AG09319 (cell line): ENCODE data around the gene CACNB2.

Source experiments
- DNase-seq: peaks from one replicate; pipeline ENCODE4 v3.0.0-alpha.2; 2010; ENCODE audit warnings: low read depth; ENCODE audit errors: extremely low read depth
- CTCF ChIP-seq: IDR thresholded peaks from 2 replicates; pipeline ENCODE4 v1.5.1; 2011; ENCODE audit warnings: low read depth, mild to moderate bottlenecking, inconsistent platforms, low read length, moderate library complexity

Gene CACNB2

DNA sequence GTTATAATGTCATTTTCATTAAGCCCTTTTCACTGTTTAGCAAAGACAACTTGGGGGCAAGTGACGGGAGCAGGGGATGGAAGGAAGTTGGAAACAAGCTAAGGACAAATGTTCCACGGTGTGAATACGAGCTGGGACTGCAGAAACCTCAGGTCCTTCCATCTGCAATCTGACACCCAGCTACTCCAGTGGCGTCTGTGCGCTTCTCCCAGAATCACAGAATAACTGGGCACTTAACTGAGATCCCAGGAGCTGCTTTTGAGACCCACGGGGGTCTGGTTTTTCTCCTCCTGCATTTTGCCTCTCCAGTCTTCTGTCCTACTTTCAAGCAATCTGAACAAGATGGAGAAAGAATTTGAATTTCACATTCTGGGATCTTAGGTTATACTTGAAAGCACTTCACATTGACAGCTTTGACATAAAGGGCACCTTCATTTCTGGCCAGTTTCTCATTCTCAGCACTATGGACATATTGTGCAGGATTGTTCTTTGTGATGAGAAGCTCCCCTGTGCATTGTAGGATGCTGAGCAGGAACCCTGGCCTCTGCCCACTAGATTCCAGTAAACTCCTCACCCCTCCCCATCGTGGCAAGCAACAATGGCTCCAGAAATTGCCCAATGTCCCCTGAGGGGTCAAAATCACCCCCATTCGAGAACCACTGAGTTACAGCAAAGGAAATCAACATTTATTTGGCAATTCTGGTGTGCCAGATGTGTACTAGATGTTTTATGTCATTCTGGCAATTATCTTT, 194.1 kb downstream of the CACNB2 start:
- no peak for DNase-seq
- TF ChIP-seq CTCF, result no peak

- no peak for TF ChIP-seq CTCF
- DNase-seq, result no peak
These were observed 200.3 kb downstream of the CACNB2 start for GRCh38 chr10:18340496-18341051.

GRCh38 chr10:18341055-18341454, 200.8 kb downstream of the CACNB2 start:
- DNase-seq, result no peak
- no peak for TF ChIP-seq CTCF

DNA sequence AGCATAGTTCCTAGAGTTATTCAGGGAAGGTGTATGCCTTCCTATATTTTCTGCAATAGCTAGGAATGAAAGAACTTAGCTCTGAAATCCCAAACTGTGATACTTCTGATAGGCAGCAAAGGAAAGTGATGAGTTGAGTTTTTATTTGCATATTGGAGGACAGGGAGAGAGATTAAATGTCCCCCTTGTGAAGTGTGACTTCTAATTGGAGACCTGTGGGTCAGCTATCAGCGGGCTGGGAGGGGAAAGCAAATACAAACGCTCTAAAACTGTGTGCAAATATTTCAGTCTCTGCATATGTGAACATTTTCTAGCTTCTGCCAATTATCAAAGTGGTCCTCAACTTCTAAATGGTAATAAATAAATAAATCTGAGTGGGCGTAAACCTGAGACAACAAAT, 203.3 kb downstream of the CACNB2 start:
- no peak for DNase-seq

GRCh38 chr10:18345308-18345707, 205.1 kb downstream of the CACNB2 start:
- no peak for DNase-seq
- no peak for TF ChIP-seq CTCF

More for the DNA sequence above, 203.3 kb downstream of the CACNB2 start:
- no peak for TF ChIP-seq CTCF

DNA sequence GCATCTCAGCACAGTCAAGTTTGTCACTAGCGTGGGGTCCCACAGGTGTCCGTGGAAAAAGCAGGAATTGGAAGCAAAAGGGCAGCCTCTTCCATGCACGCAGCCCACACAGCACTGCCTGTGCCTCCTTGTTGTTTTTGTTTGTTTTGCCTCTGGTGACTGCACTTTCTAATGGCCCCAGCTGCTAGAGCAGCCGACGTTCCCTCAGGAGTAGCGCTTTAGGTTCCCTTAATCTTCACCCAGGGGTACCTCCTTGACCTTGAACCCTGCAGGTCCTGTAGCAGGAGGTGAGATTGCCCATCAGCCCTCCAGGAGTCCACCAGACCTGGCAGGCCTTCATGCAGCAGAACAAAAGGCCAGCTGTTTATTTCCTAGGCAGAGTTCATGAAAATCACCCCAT, 210.1 kb downstream of the CACNB2 start:
- no peak for TF ChIP-seq CTCF
- no peak for DNase-seq

DNA sequence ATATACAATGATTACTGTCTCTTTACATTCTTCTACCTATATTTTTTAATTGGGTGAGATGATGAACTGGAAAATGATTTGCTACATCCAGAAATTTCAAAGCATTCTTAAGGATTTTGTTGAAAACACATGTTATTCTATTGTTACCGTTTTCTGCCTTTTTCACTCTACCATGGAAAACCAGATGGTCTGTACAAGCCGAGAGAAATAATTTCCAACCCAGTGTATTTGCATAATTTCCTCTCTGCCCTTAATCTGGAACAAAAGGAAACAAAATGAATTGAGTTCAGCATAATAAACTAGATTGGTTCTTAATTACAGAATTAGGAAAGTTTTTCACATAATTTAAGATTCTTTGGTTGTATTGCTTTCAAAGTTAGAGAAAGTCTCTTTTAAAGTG, 211.2 kb downstream of the CACNB2 start:
- no peak for DNase-seq
- no peak for TF ChIP-seq CTCF
